Measurements from ENCODE around the gene HNRNPUL1.

- no peak for TF ChIP-seq CTCF (conservative IDR thresholded peaks at IDR 0.05)
- no peak for TF ChIP-seq EZH2 (IDR thresholded peaks at IDR 0.05; ENCODE audit: low read depth)
Measured at GRCh38 chr19:41269571-41269970, 5.4 kb downstream of the HNRNPUL1 start.
